DOHH2 (cell line): ENCODE results near the gene ITPR2.

Source experiments
- EZH2phosphoT487 ChIP-seq: fragments of 200-600 bp; sonication (generic); IDR thresholded peaks from 2 replicates; pipeline ENCODE4 v1.6.1; 2017; ENCODE audit warnings: borderline replicate concordance, mild to moderate bottlenecking, antibody characterized with exemption, low read length, moderate library complexity, mixed read lengths
- TF ChIP-seq, protein P1 (sequence below): fragments of 200-600 bp; sonication (generic); IDR thresholded peaks from one replicate; pipeline ENCODE4 v1.5.1; 2014; ENCODE audit warnings: antibody characterized with exemption, mild to moderate bottlenecking, low read depth, low read length; ENCODE audit not compliant: poor library complexity, severe bottlenecking

DNA sequence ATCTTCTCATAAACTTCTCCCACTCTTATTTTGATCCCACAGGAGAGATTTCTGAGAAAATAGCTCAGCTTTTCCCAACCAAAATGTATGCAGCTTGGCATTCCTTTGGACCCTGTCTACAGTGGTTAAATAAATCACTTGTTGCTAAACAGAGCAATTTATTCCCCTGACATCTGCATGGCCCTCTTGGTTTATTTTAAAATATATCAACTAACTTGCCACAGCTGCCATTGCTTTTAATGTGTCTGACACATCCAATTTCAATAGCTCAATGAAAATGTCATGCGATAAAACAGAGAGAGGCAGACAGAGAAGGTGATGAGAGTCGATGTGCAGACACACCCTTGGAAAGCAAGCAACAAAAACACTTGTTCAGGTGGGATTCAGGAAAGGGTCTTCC, 509.3 kb downstream of the ITPR2 start:
- TF ChIP-seq, protein P1, sequence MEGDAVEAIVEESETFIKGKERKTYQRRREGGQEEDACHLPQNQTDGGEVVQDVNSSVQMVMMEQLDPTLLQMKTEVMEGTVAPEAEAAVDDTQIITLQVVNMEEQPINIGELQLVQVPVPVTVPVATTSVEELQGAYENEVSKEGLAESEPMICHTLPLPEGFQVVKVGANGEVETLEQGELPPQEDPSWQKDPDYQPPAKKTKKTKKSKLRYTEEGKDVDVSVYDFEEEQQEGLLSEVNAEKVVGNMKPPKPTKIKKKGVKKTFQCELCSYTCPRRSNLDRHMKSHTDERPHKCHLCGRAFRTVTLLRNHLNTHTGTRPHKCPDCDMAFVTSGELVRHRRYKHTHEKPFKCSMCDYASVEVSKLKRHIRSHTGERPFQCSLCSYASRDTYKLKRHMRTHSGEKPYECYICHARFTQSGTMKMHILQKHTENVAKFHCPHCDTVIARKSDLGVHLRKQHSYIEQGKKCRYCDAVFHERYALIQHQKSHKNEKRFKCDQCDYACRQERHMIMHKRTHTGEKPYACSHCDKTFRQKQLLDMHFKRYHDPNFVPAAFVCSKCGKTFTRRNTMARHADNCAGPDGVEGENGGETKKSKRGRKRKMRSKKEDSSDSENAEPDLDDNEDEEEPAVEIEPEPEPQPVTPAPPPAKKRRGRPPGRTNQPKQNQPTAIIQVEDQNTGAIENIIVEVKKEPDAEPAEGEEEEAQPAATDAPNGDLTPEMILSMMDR: no peak
- TF ChIP-seq EZH2phosphoT487: no peak
